Measurements from ENCODE around the gene TBXA2R.
"Not testable (repeated sequence)": the region's sequence is repeated elsewhere in the genome, so short reads cannot be mapped to it uniquely, and the experiment has no call there.

Gene TBXA2R

DNA sequence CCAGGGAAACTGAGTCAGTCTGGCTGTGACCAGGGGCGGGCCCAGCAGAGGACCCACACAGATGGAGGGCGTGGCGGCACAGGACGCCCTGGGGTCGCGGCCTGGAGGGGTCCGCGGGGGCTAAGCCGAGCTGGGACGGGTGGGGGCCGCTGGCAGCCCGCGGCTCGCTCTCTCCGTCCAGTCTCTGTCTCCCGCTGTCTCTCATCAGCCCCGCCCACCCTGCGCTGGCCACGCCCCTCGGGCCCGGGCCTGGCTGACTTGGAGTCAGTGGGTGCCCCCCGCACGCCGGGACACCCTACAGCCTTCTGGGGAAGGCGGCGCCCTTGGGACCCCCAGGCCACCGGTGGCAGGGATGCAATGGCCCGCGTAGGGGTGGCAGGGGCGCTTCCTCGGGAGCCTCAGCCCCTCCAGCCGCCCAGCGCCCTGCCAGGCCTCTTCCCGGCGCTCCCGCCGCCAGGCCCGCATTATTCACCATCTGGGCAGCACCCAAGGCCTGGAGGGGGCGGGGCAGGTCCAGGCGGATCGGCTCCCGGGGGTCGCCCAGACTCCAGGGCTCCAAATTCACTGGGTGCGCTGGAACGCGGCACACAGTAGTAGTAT is at the start of gene TBXA2R:
Gene TBXA2R (minus strand): TSS at position 186 of the 600 bp plus-strand sequence. CDS start 6,241 bp downstream, outside the sequence.
- DNase-seq = no peak

DNA sequence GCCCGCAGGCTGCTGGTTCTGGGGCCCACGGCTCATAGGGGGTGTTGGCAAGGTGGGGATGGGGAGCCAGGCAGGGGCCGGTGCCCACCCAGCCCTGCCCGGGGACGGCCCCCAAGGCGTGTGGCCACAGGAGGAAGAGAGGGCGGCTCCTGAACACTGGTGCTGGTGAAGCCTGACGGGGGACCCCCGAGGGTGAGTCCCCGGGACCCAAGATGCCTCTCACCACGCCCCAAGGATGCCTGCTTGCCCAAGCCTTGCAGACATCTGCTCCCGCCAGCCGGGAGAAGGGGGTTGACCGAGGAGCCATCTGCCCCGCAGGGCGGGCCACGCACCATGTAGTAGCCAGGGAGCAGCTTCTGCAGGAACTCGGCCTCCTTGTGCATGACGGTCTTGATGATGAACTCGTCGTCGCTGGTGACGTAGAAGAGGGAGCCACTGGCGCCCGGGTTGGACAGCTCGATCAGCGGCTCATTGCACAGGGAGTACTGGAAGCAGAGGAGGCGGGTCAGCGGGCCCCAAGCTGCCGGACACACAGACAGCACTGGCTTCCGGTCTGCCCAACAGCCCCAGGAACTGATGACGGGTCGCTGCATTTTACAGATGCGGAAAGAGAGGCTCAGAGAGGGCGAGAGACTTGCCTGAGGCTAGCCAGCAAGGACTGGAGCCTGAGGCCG is 49.5 kb upstream of the TBXA2R start:
- DNase-seq = no peak

DNA sequence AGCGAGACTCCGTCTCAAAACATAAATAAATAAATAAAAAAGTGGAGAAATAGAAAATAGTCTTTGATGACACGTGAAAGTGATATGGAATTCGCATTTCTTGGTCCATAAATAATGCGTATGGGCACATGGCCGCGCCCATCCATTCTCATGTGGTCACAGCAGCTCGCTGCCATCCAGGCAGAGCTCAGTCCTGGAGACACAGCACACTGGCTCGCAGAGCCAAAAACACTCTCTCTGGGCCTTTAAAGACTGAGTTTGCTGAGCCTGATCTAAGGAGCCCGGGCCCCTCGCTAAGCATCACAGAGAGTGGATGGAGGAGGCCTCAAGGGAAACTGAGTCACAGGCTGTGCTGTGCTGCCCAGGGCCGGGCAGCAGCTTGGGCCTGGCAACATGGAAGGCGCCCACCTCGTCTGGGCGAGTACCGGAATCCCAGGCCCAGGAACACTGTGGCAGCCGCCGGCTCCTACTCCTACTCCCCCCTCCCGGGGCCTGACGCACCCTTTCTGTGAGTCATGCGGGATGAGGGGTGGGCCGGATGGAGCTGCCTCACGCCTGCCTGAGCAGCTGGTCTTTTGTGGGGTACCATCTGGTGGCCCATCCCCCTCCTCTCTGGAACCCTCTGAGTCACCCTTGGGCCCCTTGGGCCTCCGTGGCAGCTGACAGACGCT is 48.9 kb upstream of the TBXA2R start:
- no peak for DNase-seq

DNA sequence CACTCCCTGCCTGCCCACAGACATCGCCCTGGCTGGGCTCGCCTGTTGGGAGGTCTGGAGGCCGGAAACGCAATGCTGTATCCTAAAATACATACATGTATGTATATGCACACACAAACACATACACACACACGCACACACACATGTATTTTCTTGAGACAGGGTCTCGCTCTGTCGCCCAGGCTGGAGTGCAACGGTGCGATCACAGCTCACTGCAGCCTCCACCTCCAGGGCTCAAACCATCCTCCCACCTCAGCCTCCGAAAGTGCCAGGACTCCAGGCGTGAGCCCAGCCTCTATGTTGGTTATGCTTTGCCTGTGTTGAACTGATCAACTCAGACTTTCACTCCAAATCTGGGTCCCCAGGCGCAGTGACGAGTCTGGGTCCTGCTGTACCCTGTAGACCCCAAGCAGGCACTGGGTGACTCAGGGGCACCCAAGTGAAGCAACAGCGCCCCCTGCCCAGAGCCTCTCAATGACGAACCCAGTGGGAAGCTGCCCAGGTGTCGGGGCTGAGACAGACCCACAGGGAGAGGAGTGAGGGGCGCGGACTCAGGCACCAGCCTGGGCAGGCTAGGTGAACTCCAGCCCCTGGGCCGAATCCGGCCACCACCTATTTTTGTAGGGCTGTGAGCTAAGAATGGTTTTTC is 47.3 kb upstream of the TBXA2R start:
- no peak for DNase-seq

DNA sequence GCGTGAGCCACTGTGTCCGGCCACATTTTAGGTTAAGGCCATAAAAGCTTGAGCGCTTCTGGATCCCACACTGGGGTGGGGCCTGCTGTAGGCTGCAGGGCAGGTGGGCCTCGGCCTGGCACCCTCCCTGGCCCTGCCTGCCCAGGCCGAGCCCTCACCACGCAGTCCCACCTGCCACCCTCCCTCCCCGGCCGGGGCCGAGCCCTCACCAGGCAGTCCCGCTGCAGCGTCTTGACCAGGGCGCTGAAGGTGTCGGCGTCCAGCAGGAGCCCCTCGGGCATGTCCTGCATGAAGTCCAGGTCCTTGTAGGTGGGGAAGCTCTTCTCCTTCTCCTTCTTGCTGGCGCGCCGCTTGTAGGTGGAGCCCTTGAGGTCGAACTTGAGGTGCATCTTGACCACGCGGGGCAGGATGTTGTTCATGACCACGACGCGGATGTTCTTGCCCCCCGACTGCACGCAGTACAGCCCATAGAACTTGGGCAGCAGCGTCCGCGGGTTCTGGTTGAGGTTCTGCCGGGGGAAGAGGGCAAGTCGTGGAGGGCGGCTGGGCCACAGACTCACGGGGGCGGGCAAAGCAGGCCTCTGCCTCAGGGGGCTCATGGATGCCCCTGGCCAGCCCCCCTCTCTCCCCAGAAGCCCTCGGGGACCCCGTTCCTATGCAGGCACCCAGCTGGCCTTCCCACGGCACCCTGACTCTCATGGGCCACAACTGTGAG is 46.6 kb upstream of the TBXA2R start:
- no peak for DNase-seq

DNA sequence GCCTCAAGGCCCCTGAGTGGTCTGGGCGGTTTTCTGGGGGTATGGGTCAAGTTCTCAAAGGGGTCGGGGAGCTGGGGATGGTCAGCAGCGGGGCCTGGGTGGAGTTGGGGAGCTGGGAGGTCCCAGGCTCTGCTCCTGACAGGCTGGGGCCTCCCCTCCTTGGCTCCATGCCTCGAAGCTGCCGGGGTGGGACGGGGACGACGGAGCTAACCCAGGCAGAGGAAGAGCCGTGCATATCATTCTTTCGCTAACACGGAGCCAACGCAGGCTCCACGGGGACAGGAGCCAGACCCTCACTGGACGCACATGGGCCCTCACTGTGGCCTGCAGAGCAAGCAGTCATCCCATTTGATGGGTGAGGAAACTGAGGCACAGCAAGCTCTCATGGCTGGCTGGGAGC is 45.7 kb upstream of the TBXA2R start:
- no peak for DNase-seq

DNA sequence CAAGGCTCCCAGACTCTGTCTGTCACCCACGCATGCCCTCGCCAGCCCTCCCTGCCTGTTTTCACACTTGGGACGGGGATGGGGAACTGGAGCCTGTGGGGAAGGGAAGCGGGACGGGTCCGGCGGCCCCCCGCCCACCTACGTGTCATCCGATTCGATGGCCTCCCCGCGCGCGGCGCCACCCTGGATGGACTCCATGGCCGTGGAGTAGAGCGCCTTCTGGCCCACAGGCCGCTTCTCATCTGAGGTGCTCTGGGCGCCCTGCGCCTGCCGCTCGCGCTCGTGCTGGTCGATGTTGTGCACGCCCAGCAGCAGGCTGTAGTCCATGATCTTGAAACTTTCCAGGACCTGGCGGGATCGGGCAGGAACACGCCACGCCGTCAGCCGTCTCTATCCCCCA is 45.0 kb upstream of the TBXA2R start:
- DNase-seq = no peak

DNA sequence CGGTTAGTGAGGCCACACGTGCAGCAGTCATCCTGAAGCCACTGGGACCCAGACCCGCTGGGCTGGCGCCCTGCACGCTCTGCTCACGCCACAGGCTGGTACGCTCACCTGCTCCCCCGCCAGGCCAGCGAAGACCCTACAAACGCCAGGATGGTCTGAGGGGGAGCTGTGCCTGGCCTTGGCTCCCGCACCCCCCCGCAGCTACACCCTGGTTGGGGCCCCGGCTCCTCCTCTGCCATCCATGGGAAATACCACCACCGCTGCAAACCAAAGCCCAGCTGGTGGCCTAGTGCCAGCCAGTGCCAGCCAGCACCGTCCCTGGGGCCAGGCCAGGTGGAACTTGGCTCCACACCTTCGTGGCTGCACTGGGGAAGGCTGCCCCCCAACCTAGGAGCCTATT is 43.2 kb upstream of the TBXA2R start:
- DNase-seq = no peak

DNA sequence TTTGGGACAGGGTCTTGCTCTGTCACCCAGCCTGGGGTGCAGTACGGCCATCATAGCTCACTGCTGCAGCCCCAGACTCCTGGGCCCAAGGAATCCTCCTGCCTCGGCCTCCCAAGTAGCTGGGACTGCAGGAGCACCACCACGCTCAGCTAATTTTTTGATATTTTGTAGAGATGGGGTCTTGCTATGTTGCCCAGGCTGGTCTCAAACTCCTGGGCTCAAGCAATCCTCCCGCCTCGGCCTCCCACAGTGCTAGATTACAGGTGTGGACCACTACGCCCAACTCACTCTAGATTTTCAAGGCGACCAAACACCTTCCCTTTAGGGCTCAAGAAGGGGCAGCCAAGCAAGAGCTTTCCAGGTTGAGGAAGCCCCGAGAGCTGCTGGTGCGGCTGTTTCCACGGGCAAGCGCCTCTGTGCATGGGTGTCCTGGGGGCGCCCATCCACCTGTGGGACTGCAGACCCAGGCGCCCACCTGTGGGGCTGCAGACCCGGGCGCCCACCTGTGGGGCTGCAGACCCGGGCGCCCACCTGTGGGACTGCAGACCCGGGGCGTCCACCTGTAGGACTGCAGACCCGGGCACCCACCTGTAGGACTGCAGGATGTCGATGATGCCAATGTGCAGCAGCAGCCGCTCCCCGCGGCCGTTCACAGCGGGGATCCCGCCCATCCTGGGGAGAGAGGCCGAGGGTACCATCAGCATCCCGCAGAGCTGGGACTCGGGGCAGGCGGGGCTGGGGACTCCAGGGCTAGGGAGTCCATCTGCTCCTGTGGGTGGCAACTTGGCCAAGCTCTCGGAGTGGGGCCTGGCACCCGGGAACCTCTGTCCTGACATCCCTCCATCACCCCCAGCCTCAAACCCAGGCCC is 41.6 kb upstream of the TBXA2R start:
- no peak for DNase-seq

DNA sequence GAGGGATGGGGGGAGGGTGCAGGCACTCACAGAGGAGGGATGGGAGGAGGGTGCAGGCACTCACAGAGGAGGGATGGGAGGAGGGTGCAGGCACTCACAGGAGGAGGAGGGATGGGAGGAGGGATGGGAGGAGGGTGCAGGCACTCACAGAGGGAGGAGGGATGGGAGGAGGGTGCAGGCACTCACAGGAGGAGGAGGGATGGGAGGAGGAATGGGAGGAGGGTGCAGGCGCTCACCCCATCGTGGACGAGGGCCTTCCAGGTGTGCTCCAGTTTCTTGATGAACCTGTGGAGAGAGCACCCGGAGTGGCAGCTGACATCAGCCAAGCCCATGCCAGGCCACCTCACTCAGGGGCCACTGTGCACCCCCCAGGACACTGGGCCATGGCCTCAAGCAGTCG is 40.4 kb upstream of the TBXA2R start:
- DNase-seq = not testable (repeated sequence)

DNA sequence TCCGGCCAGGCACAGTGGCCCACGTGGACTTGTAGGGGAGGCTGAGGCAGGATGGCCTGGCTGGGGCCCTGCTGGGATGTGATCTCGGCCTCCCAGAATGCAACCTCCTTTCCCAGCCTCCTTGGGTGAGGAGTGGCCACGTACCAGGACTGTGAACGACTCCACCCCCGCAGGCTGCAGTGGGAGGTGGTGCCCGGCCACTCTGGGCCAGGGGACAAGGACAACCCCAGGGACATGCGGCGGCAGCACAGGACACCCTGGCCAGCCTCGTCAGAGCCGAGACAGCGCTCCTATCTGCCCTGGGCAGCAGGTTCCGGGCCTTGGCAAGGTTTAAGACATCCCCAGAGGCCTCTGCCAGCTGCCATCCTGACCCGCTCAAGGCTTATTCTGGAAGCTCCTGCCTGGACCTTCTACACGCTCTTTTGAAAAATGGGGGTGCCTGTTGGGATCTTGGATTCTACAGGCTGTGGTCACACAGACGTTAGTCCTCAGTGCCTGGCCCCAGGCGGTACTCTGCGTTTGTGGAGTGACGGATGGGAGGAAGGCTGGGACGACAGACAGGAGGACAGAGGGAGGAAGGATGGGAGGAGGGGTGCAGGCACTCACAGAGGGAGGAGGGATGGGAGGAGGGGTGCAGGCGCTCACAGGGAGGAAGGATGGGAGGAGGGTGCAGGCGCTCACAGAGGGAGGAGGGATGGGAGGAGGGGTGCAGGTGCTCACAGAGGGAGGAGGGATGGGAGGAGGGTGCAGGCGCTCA is 39.8 kb upstream of the TBXA2R start:
- no peak for DNase-seq

DNA sequence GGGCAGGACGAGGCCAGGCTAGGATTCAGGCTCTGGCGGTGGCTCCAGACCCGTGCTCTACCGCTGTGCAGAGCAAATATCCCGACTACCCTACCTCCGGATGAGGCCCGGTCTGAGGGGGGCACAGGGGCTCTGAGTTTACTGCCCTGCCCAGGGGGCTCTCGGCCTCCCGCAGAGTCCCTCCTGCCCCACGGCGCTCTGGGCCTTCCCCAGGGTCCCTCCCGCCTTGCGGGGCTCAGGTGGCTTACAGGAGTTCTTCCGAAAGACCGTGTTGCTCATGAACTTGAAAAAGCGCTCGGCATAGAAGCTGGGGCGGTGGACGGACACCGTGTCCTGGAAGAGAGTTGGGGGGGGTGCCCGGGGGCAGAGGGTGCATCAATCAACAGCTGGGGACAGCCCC is 39.1 kb upstream of the TBXA2R start:
- no peak for DNase-seq

DNA sequence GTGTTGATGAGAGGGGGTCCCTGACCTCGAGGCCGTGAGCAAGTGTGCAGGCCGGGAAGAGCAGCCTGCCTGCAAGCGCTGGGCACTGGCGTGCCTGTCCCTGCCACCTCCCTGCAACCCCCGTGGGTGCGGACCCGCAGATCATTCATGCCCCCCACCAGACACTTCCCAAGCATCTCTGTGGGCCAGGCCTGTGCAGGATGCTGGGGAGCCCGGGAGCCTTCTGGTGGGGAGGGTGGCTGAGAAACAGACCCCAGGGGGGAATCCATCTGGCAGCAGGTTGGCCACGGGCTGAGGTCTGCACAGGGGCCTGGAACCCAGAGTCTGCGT is 38.4 kb upstream of the TBXA2R start:
- DNase-seq = no peak

DNA sequence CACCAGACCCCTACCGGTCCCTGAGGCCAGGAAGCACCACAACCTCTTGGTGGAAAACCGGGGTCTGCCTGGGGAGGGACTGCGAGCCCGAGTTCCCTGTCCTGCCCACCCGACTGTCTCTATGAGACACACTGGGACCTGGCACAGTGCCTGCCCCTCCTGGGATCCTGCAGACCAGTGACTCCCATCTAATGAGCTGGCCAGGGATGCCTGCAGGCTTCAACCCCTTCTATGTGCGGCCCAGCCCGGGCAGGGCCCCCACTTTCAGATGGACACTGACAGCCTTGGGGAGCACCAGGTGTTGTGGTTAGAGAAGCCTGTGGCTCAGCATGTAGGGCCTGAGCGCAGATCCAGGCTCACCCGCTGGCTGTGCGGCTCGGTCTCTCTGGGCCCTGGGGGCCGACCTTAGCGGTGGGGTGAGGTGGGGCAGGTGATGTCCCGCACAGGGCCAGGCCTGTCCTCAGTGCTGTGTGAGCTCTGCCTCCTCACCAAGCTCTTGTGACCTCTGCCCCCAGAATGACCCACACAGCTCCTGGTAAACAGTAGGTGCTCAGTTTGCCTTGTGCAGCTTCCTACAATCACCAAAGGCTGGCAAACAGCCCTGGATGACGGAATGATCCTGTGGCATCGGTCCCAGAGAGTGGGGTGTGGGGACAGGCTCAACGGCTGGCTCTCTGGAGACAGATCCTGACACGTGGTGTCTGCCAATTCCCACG is 37.8 kb upstream of the TBXA2R start:
- DNase-seq = no peak

DNA sequence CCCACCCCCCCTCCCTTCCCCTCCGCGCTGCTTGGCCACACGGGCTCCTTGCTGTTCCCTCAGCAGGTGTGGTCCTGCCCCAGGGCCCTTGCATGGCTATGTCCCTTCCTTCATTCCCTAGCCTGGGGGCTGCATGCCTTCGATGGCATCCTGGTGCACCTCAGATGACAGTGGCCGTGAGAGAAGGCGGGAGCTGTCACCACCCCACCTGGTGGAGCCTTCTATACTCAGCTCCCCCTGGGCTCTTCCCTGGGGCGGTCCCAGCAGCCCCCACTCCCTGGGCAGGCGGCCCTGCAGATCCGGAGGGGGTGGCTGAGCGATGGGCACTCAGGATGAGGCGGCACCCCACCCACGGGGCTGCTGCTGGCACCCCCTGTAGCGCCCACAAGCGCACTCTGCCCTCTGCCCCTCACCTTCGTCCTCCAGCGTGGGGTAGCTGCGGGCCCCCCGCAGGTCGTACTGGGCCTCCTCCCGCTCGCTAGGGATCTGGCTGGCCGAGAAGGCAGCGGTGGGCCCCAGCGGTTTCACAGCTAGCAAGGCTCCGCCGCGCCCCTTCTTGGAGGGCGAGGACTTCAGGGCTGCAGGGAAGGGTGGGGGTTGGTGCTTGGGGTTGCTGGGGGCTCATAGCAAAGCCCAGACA is 37.1 kb upstream of the TBXA2R start:
- DNase-seq = no peak

DNA sequence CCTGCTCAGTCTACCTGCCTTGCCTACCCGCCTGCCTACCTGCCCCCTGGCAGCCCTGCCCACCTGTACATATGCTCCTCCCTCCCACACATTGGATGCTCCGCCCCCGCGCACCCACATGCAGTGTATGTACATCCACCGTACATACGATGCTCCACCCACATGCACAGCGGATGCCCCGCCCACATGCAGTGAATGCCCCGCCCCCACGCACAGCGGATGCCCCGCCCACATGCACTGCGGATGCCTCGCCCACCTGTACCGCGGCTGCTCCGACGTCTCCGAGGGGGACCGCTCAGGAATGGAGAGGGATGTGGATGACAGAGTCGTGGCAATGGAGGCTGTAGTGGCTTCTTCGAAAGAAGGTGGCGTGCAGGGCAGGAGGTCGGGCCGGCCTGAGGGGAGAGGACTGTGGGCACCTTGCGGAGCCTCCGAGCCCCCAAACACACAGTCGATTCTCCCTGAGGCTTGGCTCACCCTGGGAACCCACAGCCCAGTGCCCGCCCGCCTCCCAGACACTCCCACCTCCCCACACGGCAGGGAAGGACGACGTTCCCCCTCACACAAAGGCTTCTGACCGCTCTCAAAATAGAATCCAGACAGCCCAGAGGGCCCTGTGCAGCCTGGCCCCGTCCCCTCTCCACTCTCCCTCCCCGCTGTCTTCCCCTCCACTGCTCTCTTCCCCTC is 36.5 kb upstream of the TBXA2R start:
- DNase-seq = no peak

DNA sequence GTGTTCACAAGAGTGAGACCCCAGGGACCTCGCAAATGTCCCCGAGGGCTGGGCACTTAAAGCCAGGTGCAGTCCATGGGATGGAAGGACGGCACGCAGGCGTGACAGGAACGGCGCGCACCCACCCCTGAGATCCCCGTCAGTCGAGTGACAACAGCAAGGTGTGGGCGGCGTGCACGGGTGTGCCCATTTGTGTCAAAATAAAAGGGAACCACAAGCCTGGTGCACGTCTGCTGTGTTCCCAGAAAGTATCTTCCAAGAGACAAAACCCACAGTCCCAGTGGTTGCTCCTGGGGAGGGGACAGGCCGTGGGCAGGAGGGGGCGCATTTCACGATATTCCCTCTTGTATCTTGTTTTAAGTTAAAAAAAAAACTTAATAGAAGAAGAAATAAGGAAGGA is 35.6 kb upstream of the TBXA2R start:
- DNase-seq = no peak

DNA sequence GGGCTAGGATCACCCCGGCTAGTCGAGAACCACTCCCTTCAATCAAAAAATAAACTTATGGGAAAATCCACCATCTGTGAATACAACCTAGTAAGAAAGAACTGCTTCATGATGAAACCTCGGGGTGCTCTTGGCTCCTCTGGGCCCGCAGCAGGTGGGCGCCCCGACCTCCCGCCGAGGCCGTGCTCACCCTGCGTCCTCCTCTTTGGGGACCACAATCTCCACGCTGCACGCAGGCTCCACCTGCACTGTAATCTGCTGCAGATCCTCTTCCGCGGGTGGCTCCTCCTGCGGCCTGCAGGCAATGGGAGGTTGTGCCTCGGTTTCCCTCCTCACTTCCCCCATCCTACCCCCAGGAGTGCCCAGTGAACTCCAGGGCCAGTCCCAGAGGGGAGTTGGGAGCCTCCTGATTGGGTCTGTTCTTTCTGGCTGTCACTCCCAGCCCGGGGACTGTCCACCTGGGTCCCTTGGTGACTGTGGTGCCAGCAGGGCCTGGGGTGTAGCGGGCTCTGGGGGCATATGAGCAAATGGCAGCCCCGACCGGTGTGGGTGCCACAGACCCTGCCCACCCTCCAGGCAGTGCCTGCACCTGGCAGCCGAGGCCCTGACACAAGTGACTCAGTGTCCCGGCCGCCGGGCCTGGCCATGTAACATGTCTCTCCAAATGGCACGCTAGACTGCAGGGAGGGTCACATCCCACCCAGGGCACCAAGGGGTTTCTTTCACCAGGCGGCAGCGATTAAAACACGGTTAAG is 35.0 kb upstream of the TBXA2R start:
- DNase-seq = no peak

DNA sequence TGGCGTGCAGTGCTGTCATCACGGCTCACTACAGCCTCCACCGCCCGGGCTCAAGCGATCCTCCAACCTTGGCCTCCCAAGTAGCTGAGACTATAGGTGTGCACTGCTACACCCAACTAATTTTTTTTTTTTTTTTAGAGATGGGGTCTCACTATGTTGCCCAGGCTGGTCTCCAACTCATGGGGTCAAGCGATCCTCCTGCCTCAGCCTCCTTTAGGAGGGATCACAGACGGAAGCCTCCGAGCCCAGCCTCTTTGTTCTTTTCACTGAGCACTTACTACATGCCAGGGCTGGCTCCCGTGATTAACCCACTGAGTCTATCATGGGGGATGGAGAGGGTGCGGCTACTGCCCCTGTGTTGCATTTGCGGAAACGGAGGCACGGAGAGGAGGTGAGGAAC is 32.8 kb upstream of the TBXA2R start:
- DNase-seq = no peak
